ENCODE data around the gene ROR1. TPM values are rescaled to one million over a fixed set of nuclear protein-coding genes. Genes with fewer than 3 reads are reported as not detected.

The ROR1 gene
- polyA plus RNA-seq, 1 of the 3 experiments (the other 2 are of a cell fraction): 4.0 TPM

- Histone ChIP-seq H3K4me1 (ENCODE audit: control insufficient read depth in 1 of 2, insufficient read depth in 2 of 2, low read depth in 1 of 2, low read length in 1 of 2) (peaks cover 0 to 7% of the 10 kb centered on the region in 2 experiments; a peak in 1 of 4 replicates), H3K9me2 (no peaks in the 10 kb centered on the region), H3F3A (replicated peaks; ENCODE audit: insufficient read depth) (peaks cover 6% of the 10 kb centered on the region), H3K27me3 (ENCODE audit: insufficient read depth) (no peaks in the 10 kb centered on the region), H3K4me3 (ENCODE audit: low read depth in 2 of 2, low read length in 1 of 2) (no peak overlapping the region), H4K20me1 (ENCODE audit: insufficient read depth) (no peaks in the 10 kb centered on the region), H3K79me2 (ENCODE audit: insufficient read depth) (no peaks in the 10 kb centered on the region), H3K9ac (no peak overlapping the region), H3K4me2 (no peak overlapping the region), H2AFZ (ENCODE audit: low read depth) (no peak overlapping the region), H3K27ac (ENCODE audit: low read depth in 2 of 2, low read length in 1 of 2) (no peak overlapping the region), H3K9me3 (no peaks in the 10 kb centered on the region), H3K36me3 (replicated peaks in 1 of 2; ENCODE audit: control insufficient read depth in 1 of 2, insufficient read depth in 2 of 2, low read length in 1 of 2) (no peaks in the 10 kb centered on the region)
- no peak for TF ChIP-seq IRF3 (IDR thresholded peaks at IDR 0.05; ENCODE audit: low read depth, low read length)
- no peak for TF ChIP-seq MXI1 (IDR thresholded peaks at IDR 0.05; ENCODE audit: low read depth, low read length)
- TF ChIP-seq TAF1 (IDR thresholded peaks at IDR 0.05; ENCODE audit: borderline replicate concordance, low read depth, low read length): no peak
- TF ChIP-seq CTCF (IDR thresholded peaks at IDR 0.05): no peak
- TF ChIP-seq USF1 (IDR thresholded peaks at IDR 0.05; ENCODE audit: borderline replicate concordance, low read depth): no peak
- no peak for TF ChIP-seq USF2 (IDR thresholded peaks at IDR 0.05; ENCODE audit: borderline replicate concordance, low read depth, low read length)
- TF ChIP-seq NFIC (IDR thresholded peaks at IDR 0.05; ENCODE audit: borderline replicate concordance): no peak
- TF ChIP-seq ZBTB33 (IDR thresholded peaks at IDR 0.05; ENCODE audit: borderline replicate concordance, low read depth): no peak
- TF ChIP-seq TEAD4 (IDR thresholded peaks at IDR 0.05; ENCODE audit: borderline replicate concordance, insufficient read depth): no peak
- no peak for TF ChIP-seq FOXJ3 (CRISPR knock-in tag; IDR thresholded peaks at IDR 0.05)
- TF ChIP-seq EZH2phosphoT487 (IDR thresholded peaks at IDR 0.05; ENCODE audit: borderline replicate concordance, low read depth): no peak
- no peak for TF ChIP-seq SIN3A (IDR thresholded peaks at IDR 0.05; ENCODE audit: borderline replicate concordance, low read depth, low read length)
- TF ChIP-seq MEF2A (IDR thresholded peaks at IDR 0.05; ENCODE audit: borderline replicate concordance, low read depth): no peak
- TF ChIP-seq CHD2 (IDR thresholded peaks at IDR 0.05; ENCODE audit: low read length, partially characterized antibody): no peak
- TF ChIP-seq REST (IDR thresholded peaks at IDR 0.05; ENCODE audit: low read depth, low read length): no peak
- no peak for TF ChIP-seq ELF1 (IDR thresholded peaks at IDR 0.05)
- no peak for TF ChIP-seq TCF12 (IDR thresholded peaks at IDR 0.05)
- no peak for TF ChIP-seq PBX3 (IDR thresholded peaks at IDR 0.05)
- no peak for TF ChIP-seq GATA2 (CRISPR knock-in tag; IDR thresholded peaks at IDR 0.05)
- TF ChIP-seq GABPA (IDR thresholded peaks at IDR 0.05; ENCODE audit: low read depth): no peak
- CTCF ChIA-PET: interaction anchor here (1.4 kb wide), 1 partner anchor 8 kb away, joined by 3 read pairs; no protein-coding TSS in a partner anchor
- DNase-seq: no peak
- 98% methylated on average over 2 of the region's 3 CpGs for WGBS (ENCODE audit: low lambda C conversion rate)
- POLR2A ChIA-PET: no interaction called here
Measured at GRCh38 chr1:63750721-63751120, 23.1 kb upstream of the ROR1 start.
